NCI-H187 (cell line): ENCODE data around the gene CD4.
"Not testable (repeated sequence)": the region's sequence is repeated elsewhere in the genome, so short reads cannot be mapped to it uniquely, and the experiment has no call there.

Source experiments
- DNase-seq, 2 experiments: peaks; one replicate each; lab custom pipeline; 2025; lab: John Stamatoyannopoulos, UW

Gene CD4

GRCh38 chr12:6868211-6869048 is 79.1 kb downstream of the CD4 start:
- DNase-seq, result no peak

- DNase-seq, result peak; percentile 46 to 64
Observed at GRCh38 chr12:6869049-6870021, 80.0 kb downstream of the CD4 start.

GRCh38 chr12:6870304-6870703 is 81.0 kb downstream of the CD4 start:
- DNase-seq, result not testable (repeated sequence)
